Right ventricle myocardium inferior (tissue), 1 donor: ENCODE results near the gene IER2. TPM values are rescaled to one million over a fixed set of nuclear protein-coding genes. Genes with fewer than 3 reads are reported as not detected.
"Not testable (repeated sequence)": the region's sequence is repeated elsewhere in the genome, so short reads cannot be mapped to it uniquely, and the experiment has no call there.

Experiments
- ATAC-seq: fragments of 200-7000 bp; cut with Tn5 transposase; one replicate; pipeline ENCODE4 v1.9.1; 2020; ENCODE audit warnings: mild to moderate bottlenecking, moderate library complexity
- DNase-seq: peaks from one replicate; pipeline ENCODE4 v3.0.0; 2021; ENCODE audit errors: missing footprints
- intact Hi-C: fragments of 100-400 bp; cut with DNase I; formaldehyde crosslinking; loops from one replicate; pipeline ENCODE4 v1.11.0; 2022
- total RNA-seq: library from RNA; stranded (reverse); fragmentation: NEBNext Ultra II Directional; extraction: Animal tissue kit (Norgen Biotek cat#: 25700); gene quantifications from one replicate; pipeline ENCODE4 v1.2.1, GENCODE V29; 2021
- donor health status: DM: no; HTN: yes; CAD: no; lungs with severe emphysema.

Gene IER2
- total RNA-seq, 1 donor from 2014 or later, result 18.8 TPM

DNA sequence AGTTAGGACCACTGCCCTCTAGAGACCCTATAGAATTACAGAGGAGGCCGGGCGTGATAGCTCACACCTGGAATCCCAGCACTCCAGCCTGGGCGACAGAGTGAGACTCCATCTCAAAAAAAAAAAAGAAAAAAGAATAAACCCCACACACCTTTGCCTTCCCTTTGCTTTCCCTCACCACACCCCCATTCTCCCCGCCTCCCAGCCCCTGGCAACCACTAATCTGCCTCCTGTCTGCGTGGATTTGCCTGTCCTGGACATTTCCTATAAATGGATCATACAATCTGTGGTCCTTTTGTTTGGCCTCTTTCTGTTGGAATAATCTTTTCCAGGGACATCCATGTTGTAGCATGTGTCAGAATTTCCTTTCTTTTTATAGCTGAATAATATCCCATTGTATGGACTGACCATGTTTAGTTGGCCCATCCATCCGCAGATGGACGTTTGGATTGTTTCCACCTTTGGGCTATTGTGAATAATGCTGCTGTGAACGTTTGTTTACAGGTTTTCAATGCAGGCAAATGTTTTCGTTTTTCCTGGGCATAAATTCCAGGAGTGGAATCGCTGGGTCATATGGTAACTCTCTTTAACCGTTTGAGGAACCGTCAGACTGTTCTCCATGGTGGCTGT lies 16.9 kb upstream of the IER2 start:
- DNase-seq (no peak), ATAC-seq (no peak)
- intact Hi-C loops, result no loop called here

DNA sequence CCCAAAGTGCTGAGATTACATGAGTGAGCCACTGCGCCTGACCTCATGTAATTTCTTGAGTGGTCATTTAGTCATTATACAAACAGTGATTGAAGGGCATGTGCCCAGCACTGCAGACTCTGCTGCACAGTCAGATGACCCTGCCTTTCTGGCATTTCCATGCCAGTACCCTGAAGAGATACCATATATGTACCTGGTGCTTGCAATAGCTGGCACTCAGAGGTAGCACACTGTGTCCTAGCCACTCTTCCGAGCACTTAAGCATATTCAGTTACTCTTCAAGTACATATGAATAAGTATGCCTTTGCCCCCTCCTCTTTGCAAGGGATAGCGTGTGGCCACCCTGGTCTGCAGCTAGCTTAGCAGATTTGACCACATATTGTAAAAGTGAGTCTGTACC lies 15.6 kb upstream of the IER2 start:
- DNase-seq, result no peak
- ATAC-seq, result peak; percentile 84
- intact Hi-C loops, result no loop called here

DNA sequence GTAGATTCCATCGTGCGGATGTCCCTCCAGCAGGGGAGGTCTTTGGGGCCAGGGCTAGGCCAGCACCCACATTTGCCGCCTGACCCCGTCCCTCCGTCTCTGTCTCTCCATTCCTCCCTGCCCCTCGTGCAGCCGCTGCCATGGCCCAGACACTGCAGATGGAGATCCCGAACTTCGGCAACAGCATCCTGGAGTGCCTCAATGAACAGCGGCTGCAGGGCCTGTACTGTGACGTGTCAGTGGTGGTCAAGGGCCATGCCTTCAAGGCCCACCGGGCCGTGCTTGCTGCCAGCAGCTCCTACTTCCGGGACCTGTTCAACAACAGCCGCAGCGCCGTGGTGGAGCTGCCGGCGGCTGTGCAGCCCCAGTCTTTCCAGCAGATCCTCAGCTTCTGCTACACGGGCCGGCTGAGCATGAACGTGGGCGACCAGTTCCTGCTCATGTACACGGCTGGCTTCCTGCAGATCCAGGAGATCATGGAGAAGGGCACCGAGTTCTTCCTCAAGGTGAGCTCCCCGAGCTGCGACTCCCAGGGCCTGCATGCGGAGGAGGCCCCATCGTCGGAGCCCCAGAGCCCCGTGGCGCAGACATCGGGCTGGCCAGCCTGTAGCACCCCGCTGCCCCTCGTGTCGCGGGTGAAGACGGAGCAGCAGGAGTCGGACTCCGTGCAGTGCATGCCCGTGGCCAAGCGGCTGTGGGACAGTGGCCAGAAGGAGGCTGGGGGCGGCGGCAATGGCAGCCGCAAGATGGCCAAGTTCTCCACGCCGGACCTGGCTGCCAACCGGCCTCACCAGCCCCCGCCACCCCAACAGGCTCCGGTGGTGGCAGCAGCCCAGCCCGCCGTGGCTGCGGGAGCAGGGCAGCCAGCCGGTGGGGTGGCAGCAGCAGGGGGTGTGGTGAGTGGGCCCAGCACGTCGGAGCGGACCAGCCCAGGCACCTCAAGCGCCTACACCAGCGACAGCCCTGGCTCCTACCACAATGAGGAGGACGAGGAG lies 14.8 kb upstream of the IER2 start:
- DNase-seq (no peak), ATAC-seq (no peak)
- intact Hi-C loops, result no loop called here

DNA sequence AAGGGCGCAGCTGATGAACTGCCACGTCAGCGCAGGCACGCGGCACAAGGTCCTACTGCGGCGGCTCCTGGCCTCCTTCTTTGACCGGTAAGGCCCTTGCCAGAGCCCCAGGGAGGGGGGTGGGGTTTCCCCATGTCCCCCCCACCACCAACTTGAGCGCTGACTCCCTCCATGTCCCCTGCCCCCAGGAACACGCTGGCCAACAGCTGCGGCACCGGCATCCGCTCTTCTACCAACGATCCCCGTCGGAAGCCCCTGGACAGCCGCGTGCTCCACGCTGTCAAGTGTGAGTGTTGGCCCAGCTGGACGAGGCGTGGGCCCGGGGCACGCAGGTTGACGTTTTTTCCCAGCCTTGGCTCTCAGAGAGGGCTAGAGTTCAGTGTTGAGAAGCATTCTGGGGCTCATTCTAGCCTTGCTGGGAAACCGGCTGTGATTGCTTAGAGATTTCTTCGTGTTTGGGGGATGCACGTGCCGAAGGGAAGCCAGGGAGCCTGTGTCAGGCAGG lies 12.9 kb upstream of the IER2 start:
- intact Hi-C loops, result no loop called here
- ATAC-seq (no peak), DNase-seq (no peak)

DNA sequence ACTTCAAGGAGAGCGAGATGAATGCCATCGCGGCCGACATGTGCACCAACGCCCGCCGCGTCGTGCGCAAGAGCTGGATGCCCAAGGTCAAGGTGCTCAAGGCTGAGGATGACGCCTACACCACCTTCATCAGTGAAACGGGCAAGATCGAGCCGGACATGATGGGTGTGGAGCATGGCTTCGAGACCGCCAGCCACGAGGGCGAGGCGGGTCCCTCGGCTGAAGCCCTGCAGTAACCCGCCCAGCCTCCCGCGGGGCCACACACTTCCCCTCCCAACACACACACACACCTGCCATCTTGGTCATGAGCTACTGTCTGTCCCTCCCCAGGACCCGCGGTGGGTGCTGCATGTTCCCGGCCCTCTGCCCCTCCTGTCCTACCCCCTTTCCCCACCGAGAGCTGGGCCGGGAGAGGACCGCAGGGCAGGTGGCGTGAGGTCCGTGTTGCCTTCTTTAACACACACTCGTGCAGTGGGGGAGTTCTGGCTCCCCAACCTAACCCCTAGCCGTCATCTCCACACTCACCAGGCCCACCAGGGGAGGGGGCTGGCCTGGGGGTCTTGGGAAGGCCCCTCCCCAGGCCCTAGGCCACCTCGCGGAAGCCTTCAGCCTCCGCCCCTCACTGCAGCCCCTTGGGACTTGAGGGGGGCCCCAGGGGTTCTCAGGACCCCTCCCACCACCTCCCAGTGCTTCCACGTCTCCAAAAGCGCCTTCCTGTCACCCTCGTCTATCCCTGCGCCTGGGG lies 11.9 kb upstream of the IER2 start:
- intact Hi-C loops, result no loop called here
- ATAC-seq (no peak), DNase-seq (no peak)

GRCh38 chr19:13138916-13139198 lies 11.4 kb upstream of the IER2 start:
- DNase-seq, result no peak
- ATAC-seq, result no peak
- intact Hi-C loops, result no loop called here

DNA sequence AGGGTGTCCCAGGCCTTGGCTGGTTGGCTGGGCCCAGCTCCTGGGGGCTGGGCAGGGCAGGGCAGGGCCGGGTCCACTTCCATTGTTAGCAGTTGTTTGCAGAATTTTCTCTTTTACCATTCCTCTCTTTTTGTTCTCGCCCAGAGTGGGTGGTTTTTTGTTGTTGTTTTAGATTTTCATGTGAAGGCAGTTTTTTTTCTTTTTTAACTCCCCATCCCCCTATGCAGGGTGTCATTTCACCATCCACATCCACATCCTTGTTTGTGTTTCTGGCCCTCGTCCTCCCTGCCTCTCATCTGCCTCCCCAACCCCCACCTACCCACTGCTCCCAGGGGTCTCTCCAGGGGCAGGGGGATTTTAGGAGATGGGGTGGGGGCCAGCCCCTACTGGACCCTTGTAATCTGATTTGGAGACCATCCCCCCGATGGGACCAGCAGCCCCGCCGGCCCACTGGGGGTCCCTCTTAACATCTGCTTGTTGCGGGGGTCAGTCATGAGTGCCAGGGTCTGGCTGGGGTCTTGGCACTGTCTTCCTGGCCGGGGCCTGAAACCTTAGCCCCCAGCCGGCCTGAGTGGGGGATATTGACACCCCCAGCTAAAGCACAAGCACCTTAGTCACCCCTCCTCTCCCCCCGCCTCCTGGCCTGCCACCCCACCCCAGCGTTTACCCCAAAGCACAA lies 10.4 kb upstream of the IER2 start:
- no peak for DNase-seq
- intact Hi-C loops, result no loop called here
- ATAC-seq, result no peak

DNA sequence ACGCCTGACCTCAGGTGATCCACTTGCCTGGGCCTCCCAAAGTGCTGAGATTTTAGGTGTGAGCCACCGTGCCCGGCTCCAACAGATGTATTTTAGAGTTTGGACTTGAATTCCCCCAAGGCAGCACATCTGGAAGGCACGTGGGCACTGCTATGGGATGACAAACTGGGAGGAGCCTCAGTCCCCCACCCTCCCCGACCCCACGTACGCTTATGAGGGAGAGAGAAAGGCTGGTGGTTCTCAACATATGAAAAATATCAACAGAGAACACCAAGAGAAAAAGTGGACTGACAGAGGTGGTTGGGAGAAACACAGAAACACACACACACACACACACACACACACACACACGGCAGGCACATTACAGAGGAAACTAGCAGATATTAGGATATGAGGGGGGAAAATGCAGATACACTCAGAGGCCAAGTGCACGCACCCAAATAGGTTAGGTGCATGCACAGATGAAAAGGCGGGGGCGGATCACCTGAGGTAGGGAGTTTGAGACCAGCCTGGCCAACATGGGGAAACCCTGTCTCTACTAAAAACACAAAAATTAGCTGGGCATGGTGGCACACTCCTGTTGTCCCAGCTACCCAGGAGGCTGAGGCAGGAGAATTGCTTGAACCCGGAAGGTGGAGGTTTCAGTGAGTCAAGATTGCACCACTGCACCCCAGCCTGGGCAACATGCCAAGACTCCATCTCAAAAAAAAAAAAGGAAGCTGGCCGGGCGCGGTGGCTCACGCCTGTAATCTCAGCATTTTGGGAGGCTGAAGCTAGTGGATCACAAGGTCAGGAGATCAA lies 3.2 kb upstream of the IER2 start:
- peak; percentile 76 for DNase-seq
- no peak for ATAC-seq
- intact Hi-C loops, result no loop called here

GRCh38 chr19:13149173-13149627 lies 1.0 kb upstream of the IER2 start:
- ATAC-seq, intact Hi-C loops, DNase-seq: not testable (repeated sequence)

DNA sequence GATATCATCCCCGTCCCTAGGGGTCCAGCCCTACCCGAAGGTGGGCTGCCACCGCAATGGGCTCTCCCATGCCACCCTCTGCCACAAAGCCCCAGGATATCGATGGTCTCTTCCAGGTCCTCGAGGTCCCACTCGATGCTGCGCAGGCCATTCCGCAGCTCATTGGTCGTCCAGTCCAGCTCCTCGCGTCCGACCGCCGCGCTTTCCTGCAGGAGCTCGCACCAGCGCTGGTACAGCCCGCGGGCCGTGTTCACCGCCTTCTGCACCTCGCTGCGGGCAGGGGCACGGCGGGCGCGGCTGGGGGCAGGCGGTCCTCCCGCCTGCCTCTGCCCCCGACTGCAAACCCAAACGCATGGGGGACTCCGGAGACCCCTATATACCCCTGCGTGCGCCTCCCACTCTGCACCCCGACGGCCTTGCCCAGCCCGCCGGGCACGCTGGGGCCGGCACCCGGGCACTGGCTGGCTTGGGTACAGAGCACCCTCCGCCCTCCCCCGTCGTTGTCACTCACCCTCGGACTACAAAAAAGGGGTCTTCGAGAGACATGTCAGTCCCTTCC lies 504 bp upstream of the IER2 start:
- intact Hi-C loops, result loop anchor here (2.0 to 10.0 kb wide), 3 partner anchors 33 to 695 kb away; partner anchors contain the start of genes LYL1 and TRMT1
- peak; percentile 0 for ATAC-seq
- peak; percentile 82 for DNase-seq

- intact Hi-C loops, result loop anchor here (2.0 to 10.0 kb wide), 3 partner anchors 34 to 694 kb away; partner anchors contain the start of genes LYL1 and TRMT1
These were observed 857 bp downstream of the IER2 start for GRCh38 chr19:13150931-13151604.

GRCh38 chr19:13151605-13152355 lies 1.6 kb downstream of the IER2 start:
- intact Hi-C loops, result loop anchor here (2.0 to 10.0 kb wide), 3 partner anchors 35 to 693 kb away; partner anchors contain the start of genes LYL1 and TRMT1
- ATAC-seq (peak; percentile 76), DNase-seq (peak; percentile 99)

More at GRCh38 chr19:13150931-13151604, 857 bp downstream of the IER2 start:
- ATAC-seq, result no peak
- no peak for DNase-seq

DNA sequence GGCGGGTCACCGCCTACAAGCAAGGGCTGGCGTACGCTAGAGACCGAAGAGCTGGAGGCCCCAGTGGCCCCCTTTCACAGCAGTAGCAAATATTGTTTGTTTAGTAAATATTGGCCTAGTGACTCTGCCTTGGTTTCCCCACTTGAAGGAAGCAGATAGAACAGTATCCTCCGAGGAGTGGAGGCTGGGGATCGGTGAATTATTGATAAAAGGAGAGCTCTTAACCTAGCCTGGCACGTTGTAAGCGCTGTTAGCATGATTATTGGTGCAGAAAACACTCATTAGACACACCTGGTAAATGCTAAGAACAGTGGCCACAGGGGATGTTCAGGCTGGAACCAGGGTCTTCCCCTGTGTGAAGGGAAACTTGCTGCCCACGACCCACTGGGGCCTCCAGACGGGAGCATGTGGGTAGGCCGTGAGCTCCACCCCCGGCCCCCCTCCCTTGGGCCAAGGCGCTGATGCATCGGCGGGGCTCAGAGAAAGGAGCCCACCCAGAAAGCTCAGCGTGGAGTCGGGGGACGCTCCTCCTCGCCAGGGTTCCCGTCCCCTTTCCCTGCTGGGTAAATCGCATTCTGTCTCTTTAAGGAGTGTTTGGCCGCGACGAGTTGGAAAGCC lies 2.3 kb downstream of the IER2 start:
- DNase-seq, result no peak
- peak; percentile 0 for ATAC-seq
- intact Hi-C loops, result loop anchor here (10.0 kb wide), 1 partner anchor 692 kb away; no protein-coding TSS in a partner anchor

DNA sequence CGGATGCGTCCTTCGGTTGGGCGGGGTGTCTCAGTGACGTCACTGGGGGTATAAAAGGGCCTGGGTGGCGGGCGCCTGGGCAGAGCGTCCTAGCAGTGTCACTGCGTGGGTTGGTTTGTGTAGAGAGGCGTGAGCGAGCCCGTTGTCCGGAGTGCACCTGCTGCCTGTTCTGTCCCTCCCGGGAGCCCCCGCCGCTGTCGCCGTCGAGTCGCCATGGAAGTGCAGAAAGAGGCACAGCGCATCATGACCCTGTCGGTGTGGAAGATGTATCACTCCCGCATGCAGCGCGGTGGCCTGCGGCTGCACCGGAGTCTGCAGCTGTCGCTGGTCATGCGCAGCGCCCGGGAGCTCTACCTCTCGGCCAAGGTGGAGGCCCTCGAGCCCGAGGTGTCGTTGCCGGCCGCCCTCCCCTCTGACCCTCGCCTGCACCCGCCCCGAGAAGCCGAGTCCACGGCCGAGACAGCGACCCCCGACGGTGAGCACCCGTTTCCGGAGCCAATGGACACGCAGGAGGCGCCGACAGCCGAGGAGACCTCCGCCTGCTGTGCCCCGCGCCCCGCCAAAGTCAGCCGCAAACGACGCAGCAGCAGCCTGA lies 2.9 kb downstream of the IER2 start:
- ATAC-seq (peak; percentile 62), DNase-seq (peak; percentile 97)
- intact Hi-C loops, result loop anchor here (10.0 kb wide), 1 partner anchor 692 kb away; no protein-coding TSS in a partner anchor

GRCh38 chr19:13153569-13154240 lies 3.5 kb downstream of the IER2 start:
- no peak for ATAC-seq
- DNase-seq, result peak; percentile 79
- intact Hi-C loops, result loop anchor here (10.0 kb wide), 1 partner anchor 691 kb away; no protein-coding TSS in a partner anchor
